ENCODE measurements around the gene SLC19A2. TPM values are rescaled to one million over a fixed set of nuclear protein-coding genes. Genes with fewer than 3 reads are reported as not detected.

Gene SLC19A2
- total and polyA plus RNA-seq, 2 of the 8 experiments (the other 6 are each of a cell fraction or from before 2014, with no cell fraction given): 21.2 to 23.2 TPM

GRCh38 chr1:169486281-169487051, 722 bp upstream of the SLC19A2 start:
- 14% methylated on average over 14 of the region's 14 CpGs; no CpG with 5 or more reads in 1 of the 2 experiments for WGBS, 2 experiments (ENCODE audit: extremely low coverage in 1 of 2, insufficient coverage in 1 of 2, insufficient read length in 1 of 2, insufficient replicate concordance in 2 of 2, low coverage in 1 of 2, low lambda C conversion rate in 2 of 2, missing lambda C conversion rate in 1 of 2)
- Histone ChIP-seq H3K18ac (ENCODE audit: extremely low read depth, low read length) (peak overlapping the region; percentile 91), H3K23me2 (ENCODE audit: low read depth, low read length) (peaks cover 12% of the 10 kb centered on the region), H3K4me1 (replicated peaks in 1 of 4; ENCODE audit: control insufficient read depth in 3 of 4, insufficient read depth in 4 of 4, low read length in 3 of 4) (peaks cover 0 to 18% (median 8%) of the 10 kb centered on the region in 4 experiments; a peak in 4 of 7 replicates), H3K4me2 (ENCODE audit: insufficient read depth in 1 of 2, low read depth in 2 of 2, low read length in 2 of 2) (peak overlapping the region; percentile 88 to 94), H3K79me2 (ENCODE audit: control insufficient read depth in 1 of 2, insufficient read depth in 2 of 2, low read length in 2 of 2) (peaks cover 10 to 35% of the 10 kb centered on the region in 2 experiments; a peak in 3 of 4 replicates), H3K79me1 (ENCODE audit: low read depth, low read length) (peaks cover 9% of the 10 kb centered on the region), H3K23ac (ENCODE audit: insufficient read length) (no peak overlapping the region), H2AFZ (ENCODE audit: low read length) (peak overlapping the region; percentile 94), H2BK15ac (ENCODE audit: low read length) (peak overlapping the region; percentile 36; the same call in 1 of the 2 replicates), H2BK12ac (ENCODE audit: low read depth, low read length) (no peak overlapping the region; the same call in 1 of the 2 replicates), H2BK20ac (ENCODE audit: low read length) (no peak overlapping the region), H3K9ac (replicated peaks in 1 of 4; ENCODE audit: extremely low read depth in 1 of 4, low read depth in 3 of 4, low read length in 3 of 4) (peak overlapping the region in 3 of 4 experiments; percentile 53 to 79 (median 73); a peak in 6 of 7 replicates), H2AK5ac (ENCODE audit: low read depth, low read length) (no peak overlapping the region), H2BK120ac (replicated peaks; ENCODE audit: low read depth, low read length) (no peak overlapping the region), H3K27me3 (replicated peaks in 1 of 4; ENCODE audit: control insufficient read depth in 3 of 4, extremely low read depth in 1 of 4, insufficient read depth in 3 of 4, low read length in 3 of 4) (no peaks in the 10 kb centered on the region), H3K4ac (replicated peaks; ENCODE audit: insufficient read length, low read depth, low read length) (no peak overlapping the region), H3K56ac (replicated peaks; ENCODE audit: insufficient read length, low read depth, low read length) (peak overlapping the region; percentile 49), H4K91ac (replicated peaks; ENCODE audit: insufficient read length, low read length) (peak overlapping the region; percentile 8), H2BK5ac (ENCODE audit: low read depth, low read length) (peak overlapping the region; percentile 92), H3K9me3 (ENCODE audit: insufficient read depth in 2 of 2, low read depth in 1 of 2, low read length in 1 of 2) (no peaks in the 10 kb centered on the region), H3K36me3 (ENCODE audit: control insufficient read depth in 2 of 4, insufficient read depth in 4 of 4, low read length in 3 of 4) (no peaks in the 10 kb centered on the region), H3K4me3 (ENCODE audit: extremely low read depth in 1 of 4, insufficient read depth in 2 of 4, low read depth in 3 of 4, low read length in 4 of 4) (peak overlapping the region; percentile 82 to 91 (median 84)), H4K20me1 (replicated peaks in 1 of 2; ENCODE audit: control insufficient read depth in 1 of 2, insufficient read depth in 2 of 2, low read length in 2 of 2) (peaks cover 0 to 4% of the 10 kb centered on the region in 2 experiments), H4K5ac (ENCODE audit: insufficient read length, low read depth, low read length) (peak overlapping the region; percentile 93), H3K14ac (ENCODE audit: insufficient read length) (no peak overlapping the region), H4K8ac (ENCODE audit: extremely low read depth, insufficient read depth, low read length) (no peak overlapping the region), H3K27ac (ENCODE audit: low read depth, low read length) (peak overlapping the region; percentile 78)
- POLR2A ChIA-PET (ENCODE audit: partially characterized antibody): interaction anchor here (0.9 to 1.6 kb wide), 16 partner anchors 10 to 119 kb away, joined by 3 to 6 read pairs (median 4); partner anchors contain the start of genes BLZF1, CCDC181 and NME7
- CTCF ChIA-PET (ENCODE audit: partially characterized antibody): interaction anchor here (1.0 kb wide), 1 partner anchor 60 kb away, joined by 4 read pairs; no protein-coding TSS in a partner anchor
- FAIRE-seq: no peak
- no peak for DNase-seq (ENCODE audit: low read depth in 1 of 2, low spot score in 2 of 2)
- TF ChIP-seq JUN (IDR thresholded peaks at IDR 0.05; ENCODE audit: low read depth, low read length) (no peak), TEAD4 (IDR thresholded peaks at IDR 0.05; ENCODE audit: low read depth, low read length) (peak; percentile 34; the same call in 1 of the 2 replicates), KDM4A (IDR thresholded peaks at IDR 0.05; ENCODE audit: low read depth, low read length, severe bottlenecking) (peak; percentile 29), PHF8 (conservative IDR thresholded peaks at IDR 0.05; ENCODE audit: low read depth, low read length) (peak; percentile 55; the same call in 1 of the 2 replicates)

All from H1 (cell line).